Ishikawa (cell line): Measurements from ENCODE around the gene VSTM2B.

ENCODE experiments used
- CEBPB ChIP-seq: IDR thresholded peaks from 2 replicates; pipeline ENCODE4 v1.6.1; 2012
- CREB1 ChIP-seq: IDR thresholded peaks from 2 replicates; pipeline ENCODE4 v1.6.1; 2012; ENCODE audit warnings: low read depth
- EGR1 ChIP-seq: IDR thresholded peaks from 2 replicates; pipeline ENCODE4 v1.6.1; 2012
- EP300 ChIP-seq: IDR thresholded peaks from 2 replicates; pipeline ENCODE4 v1.6.1; 2012; ENCODE audit warnings: borderline replicate concordance
- FOXM1 ChIP-seq: IDR thresholded peaks from 2 replicates; pipeline ENCODE4 v1.6.1; 2012; ENCODE audit warnings: low read depth, borderline replicate concordance
- NFIC ChIP-seq: IDR thresholded peaks from 2 replicates; pipeline ENCODE4 v1.6.1; 2012
- RAD21 ChIP-seq: IDR thresholded peaks from 2 replicates; pipeline ENCODE4 v1.6.1; 2012; ENCODE audit warnings: low read depth
- TAF1 ChIP-seq: IDR thresholded peaks from 2 replicates; pipeline ENCODE4 v1.6.1; 2012; ENCODE audit warnings: low read depth, mild to moderate bottlenecking
- TCF12 ChIP-seq: IDR thresholded peaks from 2 replicates; pipeline ENCODE4 v1.6.1; 2012; ENCODE audit warnings: low read depth
- TEAD4 ChIP-seq: IDR thresholded peaks from 2 replicates; pipeline ENCODE4 v1.6.1; 2012
- YY1 ChIP-seq: IDR thresholded peaks from 2 replicates; pipeline ENCODE4 v1.6.1; 2012; ENCODE audit warnings: low read depth
- ZBTB7A ChIP-seq: IDR thresholded peaks from 2 replicates; pipeline ENCODE4 v1.6.1; 2012; ENCODE audit warnings: low read depth
- TF ChIP-seq, protein P1 (sequence below): IDR thresholded peaks from 2 replicates; pipeline ENCODE4 v1.6.1; 2012
- TF ChIP-seq, protein P2 (sequence below): IDR thresholded peaks from 2 replicates; pipeline ENCODE4 v1.6.1; 2012; ENCODE audit warnings: low read depth, mild to moderate bottlenecking
- TF ChIP-seq, protein P3 (sequence below): IDR thresholded peaks from 2 replicates; pipeline ENCODE4 v1.6.1; 2012

VSTM2B gene

DNA sequence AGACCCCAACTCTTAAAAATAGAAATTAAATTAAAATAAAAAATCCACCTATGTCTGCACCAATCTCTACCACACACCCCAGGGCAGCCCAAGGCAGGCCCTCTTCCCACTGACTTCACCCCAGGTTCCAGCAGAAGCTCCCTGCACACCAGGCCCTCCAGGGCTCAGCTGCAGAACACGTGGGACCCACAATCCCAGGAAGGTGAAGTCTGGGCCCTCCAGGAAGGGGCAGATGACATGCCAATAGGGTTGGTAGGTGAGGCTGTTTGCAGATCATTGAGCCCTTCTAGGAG, 19.2 kb upstream of the VSTM2B start:
- no peak for TF ChIP-seq ZBTB7A
- no peak for TF ChIP-seq TAF1
- no peak for TF ChIP-seq FOXM1
- TF ChIP-seq, protein P1, sequence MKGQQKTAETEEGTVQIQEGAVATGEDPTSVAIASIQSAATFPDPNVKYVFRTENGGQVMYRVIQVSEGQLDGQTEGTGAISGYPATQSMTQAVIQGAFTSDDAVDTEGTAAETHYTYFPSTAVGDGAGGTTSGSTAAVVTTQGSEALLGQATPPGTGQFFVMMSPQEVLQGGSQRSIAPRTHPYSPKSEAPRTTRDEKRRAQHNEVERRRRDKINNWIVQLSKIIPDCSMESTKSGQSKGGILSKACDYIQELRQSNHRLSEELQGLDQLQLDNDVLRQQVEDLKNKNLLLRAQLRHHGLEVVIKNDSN = no peak
- no peak for TF ChIP-seq YY1
- no peak for TF ChIP-seq CREB1

DNA sequence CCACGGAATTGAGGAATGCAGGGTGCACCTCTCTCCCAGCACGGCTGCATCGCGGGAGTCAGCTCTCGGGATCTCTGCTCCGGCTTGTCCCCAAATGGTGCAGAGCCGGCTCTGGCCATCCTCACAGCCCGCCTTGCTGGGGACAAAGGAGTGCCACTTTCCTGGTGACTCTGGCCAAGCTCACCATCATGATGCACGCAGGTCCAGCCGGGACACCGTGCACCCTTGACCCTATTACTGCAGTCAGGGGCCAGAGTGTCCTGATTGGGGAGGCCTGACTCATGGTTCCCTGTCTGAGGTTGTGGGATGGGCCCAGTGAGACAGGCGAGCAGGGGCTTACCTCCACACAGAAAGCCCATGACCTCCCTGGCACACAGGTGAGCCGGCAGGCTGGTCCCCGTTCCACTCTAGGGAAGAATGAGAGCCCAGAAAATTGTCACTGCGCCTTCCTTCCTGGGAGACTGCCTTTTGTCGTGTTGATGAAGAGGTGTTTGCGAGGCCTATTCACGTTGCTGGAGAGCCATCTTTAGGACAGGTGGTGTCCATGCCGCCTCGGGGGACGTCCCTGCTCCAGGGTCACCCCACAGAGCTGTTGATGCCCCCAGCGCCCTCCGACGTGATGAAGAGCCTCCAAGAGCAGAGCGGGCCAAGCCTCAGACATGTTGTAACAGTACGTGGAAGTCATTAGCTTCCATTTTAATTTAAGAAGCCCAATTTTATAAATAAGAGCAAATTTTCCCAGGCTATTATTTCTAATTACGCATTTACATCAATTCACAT, 18.5 kb upstream of the VSTM2B start:
- TF ChIP-seq, protein P2, sequence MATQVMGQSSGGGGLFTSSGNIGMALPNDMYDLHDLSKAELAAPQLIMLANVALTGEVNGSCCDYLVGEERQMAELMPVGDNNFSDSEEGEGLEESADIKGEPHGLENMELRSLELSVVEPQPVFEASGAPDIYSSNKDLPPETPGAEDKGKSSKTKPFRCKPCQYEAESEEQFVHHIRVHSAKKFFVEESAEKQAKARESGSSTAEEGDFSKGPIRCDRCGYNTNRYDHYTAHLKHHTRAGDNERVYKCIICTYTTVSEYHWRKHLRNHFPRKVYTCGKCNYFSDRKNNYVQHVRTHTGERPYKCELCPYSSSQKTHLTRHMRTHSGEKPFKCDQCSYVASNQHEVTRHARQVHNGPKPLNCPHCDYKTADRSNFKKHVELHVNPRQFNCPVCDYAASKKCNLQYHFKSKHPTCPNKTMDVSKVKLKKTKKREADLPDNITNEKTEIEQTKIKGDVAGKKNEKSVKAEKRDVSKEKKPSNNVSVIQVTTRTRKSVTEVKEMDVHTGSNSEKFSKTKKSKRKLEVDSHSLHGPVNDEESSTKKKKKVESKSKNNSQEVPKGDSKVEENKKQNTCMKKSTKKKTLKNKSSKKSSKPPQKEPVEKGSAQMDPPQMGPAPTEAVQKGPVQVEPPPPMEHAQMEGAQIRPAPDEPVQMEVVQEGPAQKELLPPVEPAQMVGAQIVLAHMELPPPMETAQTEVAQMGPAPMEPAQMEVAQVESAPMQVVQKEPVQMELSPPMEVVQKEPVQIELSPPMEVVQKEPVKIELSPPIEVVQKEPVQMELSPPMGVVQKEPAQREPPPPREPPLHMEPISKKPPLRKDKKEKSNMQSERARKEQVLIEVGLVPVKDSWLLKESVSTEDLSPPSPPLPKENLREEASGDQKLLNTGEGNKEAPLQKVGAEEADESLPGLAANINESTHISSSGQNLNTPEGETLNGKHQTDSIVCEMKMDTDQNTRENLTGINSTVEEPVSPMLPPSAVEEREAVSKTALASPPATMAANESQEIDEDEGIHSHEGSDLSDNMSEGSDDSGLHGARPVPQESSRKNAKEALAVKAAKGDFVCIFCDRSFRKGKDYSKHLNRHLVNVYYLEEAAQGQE = no peak
- TF ChIP-seq, protein P1 = no peak
- TF ChIP-seq TCF12 = no peak
- no peak for TF ChIP-seq NFIC
- TF ChIP-seq FOXM1 = no peak
- TF ChIP-seq TAF1 = no peak
- no peak for TF ChIP-seq EP300
- TF ChIP-seq CREB1 = no peak
- TF ChIP-seq EGR1 = no peak
- no peak for TF ChIP-seq RAD21

DNA sequence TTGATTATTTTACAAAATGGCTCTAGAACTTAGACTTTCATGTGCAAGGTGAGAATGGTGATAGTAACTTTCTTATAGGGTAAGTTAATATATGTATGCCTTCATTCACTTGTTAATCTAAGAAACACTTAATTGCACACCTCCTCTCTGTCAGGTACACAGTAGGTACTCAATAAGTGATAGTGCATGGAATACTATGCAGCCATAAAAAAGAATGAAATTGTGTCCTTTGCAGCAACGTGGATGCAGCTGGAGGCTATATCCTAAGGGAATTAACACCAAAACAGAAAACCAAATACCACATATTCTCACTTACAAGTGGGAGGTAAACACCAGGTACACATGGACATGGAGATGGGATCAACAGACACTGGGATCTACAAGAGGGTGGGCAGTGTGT, 17.6 kb upstream of the VSTM2B start:
- TF ChIP-seq TAF1 = no peak
- no peak for TF ChIP-seq FOXM1
- TF ChIP-seq NFIC = no peak
- TF ChIP-seq EGR1 = no peak
- TF ChIP-seq RAD21 = no peak
- TF ChIP-seq TEAD4 = no peak
- no peak for TF ChIP-seq ZBTB7A
- TF ChIP-seq, protein P3, sequence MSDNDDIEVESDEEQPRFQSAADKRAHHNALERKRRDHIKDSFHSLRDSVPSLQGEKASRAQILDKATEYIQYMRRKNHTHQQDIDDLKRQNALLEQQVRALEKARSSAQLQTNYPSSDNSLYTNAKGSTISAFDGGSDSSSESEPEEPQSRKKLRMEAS = no peak
- TF ChIP-seq, protein P2 = no peak
- no peak for TF ChIP-seq TCF12
- TF ChIP-seq, protein P1 = no peak
- no peak for TF ChIP-seq CEBPB

DNA sequence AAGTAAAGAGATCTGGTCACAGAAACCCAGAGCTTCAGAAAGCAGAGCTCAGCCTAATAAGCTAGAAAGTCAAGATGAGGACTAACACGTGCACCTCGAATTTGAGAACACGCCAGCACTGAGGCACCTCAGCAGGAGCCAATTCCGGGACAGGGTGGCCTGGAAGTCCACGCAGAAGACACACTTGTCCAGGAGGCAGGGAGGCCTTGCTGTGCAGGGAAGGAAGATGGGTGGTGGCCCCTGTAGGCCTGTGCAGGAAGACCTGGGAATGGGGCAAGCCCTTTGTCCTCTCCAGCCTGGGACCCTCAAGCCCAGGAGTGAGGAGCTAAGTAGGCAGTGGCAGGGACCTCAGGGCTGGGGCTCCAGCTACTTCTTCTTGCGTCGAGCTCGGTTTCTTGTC, 16.3 kb upstream of the VSTM2B start:
- TF ChIP-seq CEBPB = no peak
- TF ChIP-seq RAD21 = no peak
- TF ChIP-seq, protein P2 = no peak
- TF ChIP-seq TEAD4 = no peak
- no peak for TF ChIP-seq FOXM1
- TF ChIP-seq, protein P3 = no peak
- no peak for TF ChIP-seq TCF12
- no peak for TF ChIP-seq EP300
- TF ChIP-seq, protein P1 = no peak
- no peak for TF ChIP-seq NFIC
- no peak for TF ChIP-seq TAF1
- TF ChIP-seq YY1 = no peak
- TF ChIP-seq ZBTB7A = no peak
- no peak for TF ChIP-seq CREB1
- TF ChIP-seq EGR1 = no peak
